CD4-positive, alpha-beta T cell (primary cell): Measurements from ENCODE around the gene KCTD1. TPM values are rescaled to one million over a fixed set of nuclear protein-coding genes. Genes with fewer than 3 reads are reported as not detected.

ENCODE experiments used
- ATAC-seq: fragments of 200-7000 bp; cut with Tn5 transposase; one replicate; pipeline ENCODE4 v1.10.0; 2022; ENCODE audit warnings: mild to moderate bottlenecking; ENCODE audit not compliant: poor library complexity
- CTCF ChIA-PET: fragments of 350-600 bp; sonication (Branson Sonifier 250); formaldehyde crosslinking; loops from one replicate; lab custom pipeline; 2021; ENCODE audit warnings: antibody characterized with exemption, inconsistent platforms; lab: Charles Lee
- POLR2A ChIA-PET: fragments of 350-600 bp; sonication (Branson Sonifier 250); formaldehyde crosslinking; loops from one replicate; lab custom pipeline; 2021; ENCODE audit warnings: antibody characterized with exemption, inconsistent platforms; lab: Charles Lee
- DNase-seq, 14 experiments: peaks; one replicate each; pipeline ENCODE4 v3.0.0-alpha.2; 2013 to 2020; ENCODE audit warnings: mixed read lengths in 2 of 14
- H3K27ac ChIP-seq, 2 donors: one replicate each; pipeline versions ENCODE4 v1.5.1 to v1.7.0; 2013; ENCODE audit warnings: low read length in 2 of 2, low read depth in 1 of 2, mild to moderate bottlenecking in 1 of 2
- H3K27me3 ChIP-seq, 2 experiments: 1 replicate in 1 of 2; 2 replicates in 1 of 2; pipeline versions ENCODE4 v1.6.1 to v1.7.0; 2013; ENCODE audit warnings: low read length in 2 of 2, control low read depth in 1 of 2, mild to moderate bottlenecking in 1 of 2, moderate library complexity in 1 of 2; ENCODE audit not compliant: insufficient read depth in 2 of 2, control insufficient read depth in 1 of 2
- H3K36me3 ChIP-seq: one replicate; pipeline ENCODE4 v1.6.1; 2013; ENCODE audit warnings: low read length, control low read depth; ENCODE audit not compliant: insufficient read depth
- H3K4me1 ChIP-seq: one replicate; pipeline ENCODE4 v1.6.1; 2013; ENCODE audit warnings: low read length, control low read depth; ENCODE audit not compliant: insufficient read depth
- H3K4me3 ChIP-seq: one replicate; pipeline ENCODE4 v1.5.1; 2013; ENCODE audit warnings: mild to moderate bottlenecking, low read length, moderate library complexity
- H3K9me3 ChIP-seq, 2 experiments: 1 replicate in 1 of 2; 2 replicates in 1 of 2; pipeline versions ENCODE4 v1.6.1 to v1.7.0; 2013; ENCODE audit warnings: low read length in 2 of 2, mild to moderate bottlenecking in 2 of 2, control low read depth in 1 of 2, moderate library complexity in 1 of 2; ENCODE audit not compliant: control insufficient read depth in 1 of 2, insufficient read depth in 1 of 2
- H3K27ac Mint-ChIP-seq: one replicate; pipeline ENCODE4 v1.8.0; 2020; ENCODE audit warnings: mixed read lengths
- H3K27me3 Mint-ChIP-seq: one replicate; pipeline ENCODE4 v1.8.0; 2021; ENCODE audit warnings: mixed read lengths
- H3K36me3 Mint-ChIP-seq: one replicate; pipeline ENCODE4 v1.8.0; 2021; ENCODE audit warnings: low read depth, mixed read lengths
- H3K4me1 Mint-ChIP-seq: one replicate; pipeline ENCODE4 v1.8.0; 2021; ENCODE audit warnings: low read depth, mixed read lengths
- H3K4me3 Mint-ChIP-seq: one replicate; pipeline ENCODE4 v1.8.0; 2020; ENCODE audit warnings: mild to moderate bottlenecking, mixed read lengths
- H3K9me3 Mint-ChIP-seq: one replicate; pipeline ENCODE4 v1.8.0; 2020; ENCODE audit warnings: mixed read lengths
- intact Hi-C, 2 experiments: fragments of 100-400 bp; cut with DNase I in 1 of 2; cut with micrococcal nuclease in 1 of 2; formaldehyde crosslinking; loops; one replicate each; pipeline versions ENCODE4 v1.15.1 to v1.9.0; 2023 to 2025; cut with DNase I, micrococcal nuclease
- total RNA-seq, 174 experiments: library from RNA in 2 of 174; stranded (reverse) in 2 of 174; gene quantifications; one replicate each; pipeline ENCODE4 v1.2.3 and lab custom pipeline; 2021 to 2026
- TF ChIP-seq, protein P1 (sequence below): fragments of 200-600 bp; IDR thresholded peaks from one replicate; pipeline ENCODE4 v1.8.0; 2022; ENCODE audit warnings: antibody characterized with exemption, mild to moderate bottlenecking

Gene KCTD1
- total RNA-seq, 2 experiments from 2014 or later = 0.74 to 1.1 TPM

DNA sequence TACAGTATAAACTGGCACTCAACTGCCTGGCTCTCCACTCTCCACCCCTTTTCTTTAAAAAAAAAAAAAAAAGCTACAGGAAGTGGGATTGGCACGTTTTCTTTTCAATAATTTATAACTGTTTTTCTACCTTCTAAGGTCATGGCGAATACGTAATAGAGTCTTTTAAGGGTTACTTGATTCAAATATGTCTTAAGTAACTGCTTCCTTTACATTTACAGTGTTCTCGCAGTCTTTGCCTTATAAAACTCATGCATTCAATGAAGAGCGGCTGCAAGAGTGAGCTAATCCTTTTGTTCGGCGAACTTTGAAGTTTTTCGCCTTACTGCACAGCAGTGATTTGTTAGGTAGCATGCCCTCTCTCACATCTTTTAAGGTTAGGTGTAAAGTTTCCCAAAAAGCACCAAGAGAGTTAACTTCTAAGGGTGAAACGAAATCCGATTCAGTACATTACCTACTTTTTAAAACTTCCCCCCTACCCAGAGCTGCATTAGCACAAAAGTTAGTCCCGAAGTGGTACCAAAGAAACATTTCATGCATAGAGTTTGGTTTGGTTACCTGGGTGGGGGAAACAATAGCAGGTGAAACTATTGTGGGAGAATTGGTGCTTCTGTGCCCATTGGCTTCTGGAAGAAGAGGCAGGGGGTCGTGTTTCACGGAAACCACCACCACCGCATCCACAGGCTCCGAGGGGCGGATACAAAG lies 2.0 kb downstream of the KCTD1 start:
- peaks cover 0 to 25% of the 10 kb centered on the region in 2 experiments for H3K9me3 ChIP-seq
- POLR2A ChIA-PET = no interaction called here
- no peak overlapping the region for H3K27ac Mint-ChIP-seq
- ATAC-seq (no peak), DNase-seq (no peak)
- TF ChIP-seq, protein P1, sequence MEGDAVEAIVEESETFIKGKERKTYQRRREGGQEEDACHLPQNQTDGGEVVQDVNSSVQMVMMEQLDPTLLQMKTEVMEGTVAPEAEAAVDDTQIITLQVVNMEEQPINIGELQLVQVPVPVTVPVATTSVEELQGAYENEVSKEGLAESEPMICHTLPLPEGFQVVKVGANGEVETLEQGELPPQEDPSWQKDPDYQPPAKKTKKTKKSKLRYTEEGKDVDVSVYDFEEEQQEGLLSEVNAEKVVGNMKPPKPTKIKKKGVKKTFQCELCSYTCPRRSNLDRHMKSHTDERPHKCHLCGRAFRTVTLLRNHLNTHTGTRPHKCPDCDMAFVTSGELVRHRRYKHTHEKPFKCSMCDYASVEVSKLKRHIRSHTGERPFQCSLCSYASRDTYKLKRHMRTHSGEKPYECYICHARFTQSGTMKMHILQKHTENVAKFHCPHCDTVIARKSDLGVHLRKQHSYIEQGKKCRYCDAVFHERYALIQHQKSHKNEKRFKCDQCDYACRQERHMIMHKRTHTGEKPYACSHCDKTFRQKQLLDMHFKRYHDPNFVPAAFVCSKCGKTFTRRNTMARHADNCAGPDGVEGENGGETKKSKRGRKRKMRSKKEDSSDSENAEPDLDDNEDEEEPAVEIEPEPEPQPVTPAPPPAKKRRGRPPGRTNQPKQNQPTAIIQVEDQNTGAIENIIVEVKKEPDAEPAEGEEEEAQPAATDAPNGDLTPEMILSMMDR = no peak
- CTCF ChIA-PET = no interaction called here
- intact Hi-C loops = no loop called here
- peaks cover 60% of the 10 kb centered on the region for H3K4me1 Mint-ChIP-seq
- no peak overlapping the region for H3K4me3 ChIP-seq
- peaks cover 20 to 24% of the 10 kb centered on the region in 2 experiments for H3K27me3 ChIP-seq
- H3K4me1 ChIP-seq = peaks cover 46% of the 10 kb centered on the region
- H3K36me3 Mint-ChIP-seq = no peaks in the 10 kb centered on the region
- H3K36me3 ChIP-seq = no peaks in the 10 kb centered on the region
- H3K4me3 Mint-ChIP-seq = peak overlapping the region; percentile 80
- no peak overlapping the region for H3K27ac ChIP-seq
- H3K9me3 Mint-ChIP-seq = no peaks in the 10 kb centered on the region
- H3K27me3 Mint-ChIP-seq = peaks cover 14% of the 10 kb centered on the region

DNA sequence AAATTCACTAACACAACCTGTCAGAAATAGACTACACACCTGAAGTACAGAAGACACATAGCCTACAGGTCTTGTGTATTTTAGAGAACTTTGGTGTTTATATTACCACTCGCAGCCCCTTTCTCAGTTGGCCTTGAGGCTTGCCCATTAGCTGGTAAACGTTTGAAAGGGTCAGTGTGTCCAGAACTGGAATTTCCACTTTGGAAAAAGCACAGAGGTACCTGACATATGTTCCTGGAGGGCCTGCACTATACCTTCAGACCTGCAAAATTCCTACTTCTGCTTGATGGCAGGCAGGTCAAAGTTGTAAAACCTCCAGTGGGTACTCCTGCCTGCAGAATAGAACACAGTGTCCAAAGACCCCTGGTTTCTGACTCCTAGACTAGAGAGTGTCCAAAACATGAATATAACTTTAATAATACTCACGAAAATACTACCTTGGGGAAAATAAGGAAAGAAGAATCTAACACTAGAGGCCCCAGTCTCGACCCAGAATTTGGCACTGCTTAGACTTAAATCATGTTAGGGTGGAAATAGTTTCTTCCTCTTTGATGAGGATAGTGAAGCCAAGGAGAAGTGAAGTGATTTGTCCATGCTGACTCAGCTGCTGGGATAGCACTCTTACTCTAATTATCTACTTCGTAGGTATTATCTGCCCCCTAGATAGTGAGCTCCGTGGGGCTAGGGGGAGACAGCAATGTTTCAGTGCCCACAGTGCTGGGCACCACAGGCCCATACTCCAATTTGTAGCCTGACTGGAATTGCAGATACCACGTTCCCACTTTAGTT lies 2.8 kb downstream of the KCTD1 start:
- Mint-ChIP-seq H3K27me3 (peaks cover 10% of the 10 kb centered on the region), H3K27ac (no peak overlapping the region), H3K4me1 (peaks cover 61% of the 10 kb centered on the region), H3K4me3 (peak overlapping the region; percentile 45), H3K36me3 (no peaks in the 10 kb centered on the region), H3K9me3 (no peaks in the 10 kb centered on the region)
- Histone ChIP-seq H3K9me3 (peaks cover 0 to 23% of the 10 kb centered on the region in 2 experiments), H3K36me3 (no peaks in the 10 kb centered on the region), H3K4me1 (peaks cover 39% of the 10 kb centered on the region), H3K4me3 (no peak overlapping the region), H3K27ac (no peak overlapping the region), H3K27me3 (peaks cover 13 to 16% of the 10 kb centered on the region in 2 experiments)
- POLR2A ChIA-PET = no interaction called here
- ATAC-seq = no peak
- TF ChIP-seq, protein P1 = no peak
- intact Hi-C loops = no loop called here
- no peak for DNase-seq
- CTCF ChIA-PET = no interaction called here

DNA sequence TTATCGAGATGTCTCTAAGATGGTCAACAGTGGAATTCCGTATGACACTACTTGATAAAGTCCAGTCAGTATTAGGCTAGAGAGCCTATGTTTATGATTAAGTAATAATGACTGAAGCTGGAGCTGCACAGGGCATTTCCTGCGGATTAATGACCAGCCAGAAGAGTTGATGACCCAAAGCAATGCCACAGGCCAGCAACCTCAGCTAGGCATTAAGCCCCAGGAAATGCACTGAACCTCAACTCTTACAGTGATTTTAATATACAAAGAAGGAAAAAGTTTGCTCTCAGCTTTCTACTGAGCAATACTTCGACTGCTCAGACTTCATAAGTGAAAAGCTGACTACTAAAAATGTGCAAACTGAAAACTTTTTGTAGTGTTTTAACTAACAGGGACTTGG lies 3.9 kb downstream of the KCTD1 start:
- H3K4me3 Mint-ChIP-seq = peak overlapping the region; percentile 35
- peaks cover 61% of the 10 kb centered on the region for H3K4me1 Mint-ChIP-seq
- H3K27ac Mint-ChIP-seq = no peak overlapping the region

More for the DNA sequence above, 3.9 kb downstream of the KCTD1 start:
- no peak overlapping the region for H3K27ac ChIP-seq
- Mint-ChIP-seq H3K9me3 (no peaks in the 10 kb centered on the region), H3K36me3 (no peaks in the 10 kb centered on the region), H3K27me3 (peaks cover 3% of the 10 kb centered on the region)
- peaks cover 4 to 6% of the 10 kb centered on the region in 2 experiments for H3K27me3 ChIP-seq
- intact Hi-C loops = no loop called here
- H3K36me3 ChIP-seq = no peaks in the 10 kb centered on the region
- no peak for DNase-seq
- peaks cover 0 to 18% of the 10 kb centered on the region in 2 experiments for H3K9me3 ChIP-seq
- ChIA-PET POLR2A (no interaction called here), CTCF (no interaction called here)
- no peak for ATAC-seq
- H3K4me3 ChIP-seq = no peak overlapping the region
- H3K4me1 ChIP-seq = peaks cover 28% of the 10 kb centered on the region
- TF ChIP-seq, protein P1 = no peak
